MM.1S (cell line): Measurements from ENCODE around the gene GAB2.

Source experiments
- EZH2 ChIP-seq: fragments of 300-600 bp; sonication (generic); optimal IDR thresholded peaks from 2 replicates; pipeline ENCODE3; 2017; ENCODE audit warnings: low read depth, mild to moderate bottlenecking, antibody characterized with exemption, low read length, mixed read lengths
- TF ChIP-seq, protein P1 (sequence below): fragments of 300-600 bp; sonication (generic); IDR thresholded peaks from 2 replicates; pipeline ENCODE4 v1.5.1; 2016; ENCODE audit warnings: antibody characterized with exemption, low read length, mixed read lengths

DNA sequence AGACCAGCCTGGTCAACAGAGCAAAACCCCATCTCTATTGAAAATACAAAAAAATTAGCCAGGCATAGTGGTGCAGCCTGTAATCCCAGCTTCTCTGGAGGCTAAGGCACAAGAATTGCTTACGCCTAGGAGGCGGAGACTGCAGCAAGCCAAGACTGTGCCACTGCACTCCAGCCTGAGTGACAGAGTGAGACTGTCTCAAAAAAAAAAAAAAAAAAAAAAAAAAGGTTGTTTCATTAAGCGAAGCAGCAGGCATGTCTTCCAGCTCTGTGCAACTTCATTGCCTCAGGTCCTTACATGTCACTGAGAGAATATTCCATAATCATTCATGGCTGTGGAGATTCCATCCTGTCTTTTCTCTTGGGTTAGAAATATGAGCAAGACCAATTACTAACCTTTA lies 16.9 kb downstream of the GAB2 start:
- TF ChIP-seq, protein P1, sequence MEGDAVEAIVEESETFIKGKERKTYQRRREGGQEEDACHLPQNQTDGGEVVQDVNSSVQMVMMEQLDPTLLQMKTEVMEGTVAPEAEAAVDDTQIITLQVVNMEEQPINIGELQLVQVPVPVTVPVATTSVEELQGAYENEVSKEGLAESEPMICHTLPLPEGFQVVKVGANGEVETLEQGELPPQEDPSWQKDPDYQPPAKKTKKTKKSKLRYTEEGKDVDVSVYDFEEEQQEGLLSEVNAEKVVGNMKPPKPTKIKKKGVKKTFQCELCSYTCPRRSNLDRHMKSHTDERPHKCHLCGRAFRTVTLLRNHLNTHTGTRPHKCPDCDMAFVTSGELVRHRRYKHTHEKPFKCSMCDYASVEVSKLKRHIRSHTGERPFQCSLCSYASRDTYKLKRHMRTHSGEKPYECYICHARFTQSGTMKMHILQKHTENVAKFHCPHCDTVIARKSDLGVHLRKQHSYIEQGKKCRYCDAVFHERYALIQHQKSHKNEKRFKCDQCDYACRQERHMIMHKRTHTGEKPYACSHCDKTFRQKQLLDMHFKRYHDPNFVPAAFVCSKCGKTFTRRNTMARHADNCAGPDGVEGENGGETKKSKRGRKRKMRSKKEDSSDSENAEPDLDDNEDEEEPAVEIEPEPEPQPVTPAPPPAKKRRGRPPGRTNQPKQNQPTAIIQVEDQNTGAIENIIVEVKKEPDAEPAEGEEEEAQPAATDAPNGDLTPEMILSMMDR, result no peak
- TF ChIP-seq EZH2, result no peak
